PC-3 (cell line): ENCODE data around the gene DGKG. TPM values are rescaled to one million over a fixed set of nuclear protein-coding genes. Genes with fewer than 3 reads are reported as not detected.
A peak's percentile ranks its signal among the peaks of the same experiment; 100 is the strongest.

Experiments
- ATAC-seq: fragments of 200-7000 bp; cut with Tn5 transposase; 2 replicates; pipeline ENCODE4 v1.9.1; 2020; ENCODE audit warnings: mild to moderate bottlenecking, moderate library complexity
- BruUV-seq: library from RNA; stranded (reverse); fragments of 400-500 nt; replicated peaks from 2 replicates; lab custom pipeline; 2021; lab: Mats Ljungman, UMichigan
- CTCF ChIA-PET: fragments of 300-600 bp; sonication (Branson Sonifier 250); formaldehyde crosslinking; loops from one replicate; lab custom pipeline; 2022; ENCODE audit warnings: antibody characterized with exemption; lab: Charles Lee
- POLR2A ChIA-PET: fragments of 300-600 bp; sonication (Branson Sonifier 250); formaldehyde crosslinking; loops from one replicate; lab custom pipeline; 2022; ENCODE audit warnings: antibody characterized with exemption; ENCODE audit not compliant: unreplicated experiment; lab: Charles Lee
- DNase-seq: peaks from one replicate; pipeline ENCODE4 v3.0.0-alpha.2; 2015
- H2AFZ ChIP-seq: fragments of 300-600 bp; sonication (generic); 2 replicates; pipeline ENCODE4 v1.6.0; 2016; ENCODE audit warnings: antibody characterized with exemption, low read length
- H3F3A ChIP-seq: fragments of 300-600 bp; sonication (generic); one replicate; pipeline ENCODE4 v1.6.0; 2017; ENCODE audit warnings: antibody characterized with exemption, low read length, control low read depth, mild to moderate bottlenecking; ENCODE audit not compliant: unreplicated experiment
- H3K27ac ChIP-seq: fragments of 300-600 bp; sonication (generic); 2 replicates; pipeline ENCODE4 v1.5.1; 2016; ENCODE audit warnings: mild to moderate bottlenecking, low read length
- H3K27me3 ChIP-seq: fragments of 300-600 bp; sonication (generic); 2 replicates; pipeline ENCODE4 v1.6.1; 2016; ENCODE audit warnings: low read length, mixed read lengths
- H3K36me3 ChIP-seq: fragments of 300-600 bp; sonication (generic); 2 replicates; pipeline ENCODE4 v1.6.1; 2016; ENCODE audit warnings: low read depth, mixed run types, low read length, mixed read lengths
- H3K4me1 ChIP-seq: fragments of 300-600 bp; sonication (generic); 2 replicates; pipeline ENCODE4 v1.5.1; 2016; ENCODE audit warnings: low read length; ENCODE audit not compliant: insufficient read depth
- H3K4me2 ChIP-seq: fragments of 300-600 bp; sonication (generic); 2 replicates; pipeline ENCODE4 v1.6.0; 2016; ENCODE audit warnings: low read length
- H3K4me3 ChIP-seq: fragments of 300-600 bp; sonication (generic); 2 replicates; pipeline ENCODE4 v1.5.1; 2016; ENCODE audit warnings: mild to moderate bottlenecking, low read length, mixed read lengths
- H3K79me2 ChIP-seq: fragments of 300-600 bp; sonication (generic); 2 replicates; pipeline ENCODE4 v1.6.1; 2017; ENCODE audit warnings: low read length, mixed read lengths
- H3K9ac ChIP-seq: fragments of 300-600 bp; sonication (generic); 2 replicates; pipeline ENCODE4 v1.6.0; 2016; ENCODE audit warnings: mild to moderate bottlenecking, low read length
- H3K9me2 ChIP-seq: fragments of 300-600 bp; sonication (generic); replicated peaks from 2 replicates; pipeline ENCODE4 v1.6.1; 2016; ENCODE audit warnings: mixed run types, low read length, mixed read lengths
- H3K9me3 ChIP-seq: fragments of 300-600 bp; sonication (generic); 2 replicates; pipeline ENCODE4 v1.6.1; 2016; ENCODE audit warnings: low read length, mixed read lengths
- H4K20me1 ChIP-seq: fragments of 300-600 bp; sonication (generic); 2 replicates; pipeline ENCODE4 v1.6.1; 2016; ENCODE audit warnings: low read length, mixed read lengths
- CTCF ChIP-seq: fragments of 300-600 bp; sonication (generic); conservative IDR thresholded peaks from 2 replicates; pipeline ENCODE4 v1.5.1; 2017; ENCODE audit warnings: antibody characterized with exemption, low read depth, mild to moderate bottlenecking, low read length
- EZH2 ChIP-seq: fragments of 300-600 bp; sonication (generic); IDR thresholded peaks from one replicate; pipeline ENCODE4 v1.6.1; 2017; ENCODE audit warnings: antibody characterized with exemption, mild to moderate bottlenecking, low read length; ENCODE audit not compliant: unreplicated experiment
- EZH2phosphoT487 ChIP-seq: fragments of 300-600 bp; sonication (generic); IDR thresholded peaks from 2 replicates; pipeline ENCODE4 v1.6.1; 2018; ENCODE audit warnings: mild to moderate bottlenecking, antibody characterized with exemption, low read length, borderline replicate concordance
- intact Hi-C: fragments of 100-400 bp; cut with micrococcal nuclease; formaldehyde crosslinking; loops from 2 replicates; pipeline ENCODE4 v1.9.0; 2023
- total RNA-seq: library from RNA; depleted of rRNA; stranded (reverse); fragments of >200 nt; gene quantifications from 2 replicates; pipeline ENCODE4 v1.2.3, GENCODE V29; 2014

The DGKG gene
- total RNA-seq, 1 experiment from 2014 or later = 2.7 TPM

DNA sequence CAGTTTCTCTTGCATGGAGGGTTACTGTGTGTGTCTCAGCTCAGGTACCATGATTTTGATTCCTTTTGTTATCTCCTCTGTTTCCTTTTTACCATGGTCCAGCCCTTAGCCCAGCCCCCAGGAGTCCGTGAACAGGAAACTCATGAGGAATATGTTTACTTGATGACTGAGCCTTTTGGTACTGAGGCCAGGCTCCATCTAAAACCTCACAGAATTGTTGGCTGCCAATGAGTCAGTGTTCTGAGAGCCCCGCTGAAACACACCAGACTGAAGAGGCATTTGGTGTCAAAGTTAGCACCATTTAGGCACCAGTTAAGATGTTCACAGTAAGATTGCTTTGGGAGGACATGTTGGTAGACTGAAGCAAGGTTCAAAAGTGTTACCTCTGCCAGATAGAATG lies 80.9 kb downstream of the DGKG start:
- POLR2A ChIA-PET = interaction anchor here (0.7 kb wide), 1 partner anchor 221 kb away, joined by 5 read pairs; no protein-coding TSS in a partner anchor
- H3K4me3 ChIP-seq = no peak overlapping the region; the same call in 1 of the 2 replicates
- no peaks in the 10 kb centered on the region for H3K9me2 ChIP-seq
- H3K9me3 ChIP-seq = no peaks in the 10 kb centered on the region
- no peaks in the 10 kb centered on the region for H3K27me3 ChIP-seq
- no peak for TF ChIP-seq CTCF
- TF ChIP-seq EZH2 = no peak
- no peak for TF ChIP-seq EZH2phosphoT487
- no TSS peak for BruUV-seq
- CTCF ChIA-PET = no interaction called here
- no peaks in the 10 kb centered on the region for H3K79me2 ChIP-seq
- intact Hi-C loops = loop anchor here (5.0 kb wide), 1 partner anchor 136 kb away; no protein-coding TSS in a partner anchor
- DNase-seq (peak; percentile 84), ATAC-seq (peak; percentile 70)
- H4K20me1 ChIP-seq = no peaks in the 10 kb centered on the region
- H3K4me2 ChIP-seq = peak overlapping the region; percentile 27
- H3F3A ChIP-seq = no peaks in the 10 kb centered on the region
- H3K36me3 ChIP-seq = no peaks in the 10 kb centered on the region
- H3K27ac ChIP-seq = peak overlapping the region; percentile 51
- no peak overlapping the region for H3K9ac ChIP-seq
- H2AFZ ChIP-seq = peak overlapping the region; percentile 25; the same call in 1 of the 2 replicates
- H3K4me1 ChIP-seq = peaks cover 30% of the 10 kb centered on the region

DNA sequence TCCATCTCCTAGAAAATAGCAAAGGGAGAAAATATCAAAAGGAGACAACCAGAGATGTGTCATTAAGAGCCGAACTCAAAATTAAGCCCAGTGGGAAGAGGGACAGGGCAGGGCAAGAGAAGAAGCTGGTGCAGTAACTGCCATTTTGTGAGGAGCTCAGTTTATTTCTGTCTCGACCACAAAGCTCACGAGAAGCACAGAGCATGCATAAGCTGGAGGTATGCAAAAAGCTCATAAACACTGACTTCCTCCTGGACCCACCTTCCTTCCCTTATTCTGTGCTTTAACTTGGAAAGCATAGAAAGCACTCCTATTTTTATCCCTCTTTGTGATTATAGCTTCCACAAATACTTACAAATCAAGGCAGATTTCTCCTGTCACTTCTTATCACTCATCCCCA lies 81.3 kb downstream of the DGKG start:
- peak overlapping the region; percentile 27 for H3K4me2 ChIP-seq
- CTCF ChIA-PET = no interaction called here
- no peaks in the 10 kb centered on the region for H3K9me3 ChIP-seq
- H3K4me3 ChIP-seq = no peak overlapping the region; the same call in 1 of the 2 replicates
- TF ChIP-seq EZH2 (no peak), CTCF (no peak), EZH2phosphoT487 (no peak)
- no peaks in the 10 kb centered on the region for H3K36me3 ChIP-seq
- H3K27ac ChIP-seq = peak overlapping the region; percentile 51
- H3K27me3 ChIP-seq = no peaks in the 10 kb centered on the region
- no peaks in the 10 kb centered on the region for H4K20me1 ChIP-seq
- DNase-seq = no peak
- peak overlapping the region; percentile 25; the same call in 1 of the 2 replicates for H2AFZ ChIP-seq
- H3K9ac ChIP-seq = no peak overlapping the region
- H3K9me2 ChIP-seq = no peaks in the 10 kb centered on the region
- no peaks in the 10 kb centered on the region for H3K79me2 ChIP-seq
- H3F3A ChIP-seq = no peaks in the 10 kb centered on the region
- POLR2A ChIA-PET = interaction anchor here (0.7 kb wide), 1 partner anchor 222 kb away, joined by 5 read pairs; no protein-coding TSS in a partner anchor
- BruUV-seq = no TSS peak
- intact Hi-C loops = loop anchor here (5.0 kb wide), 1 partner anchor 137 kb away; no protein-coding TSS in a partner anchor
- peaks cover 30% of the 10 kb centered on the region for H3K4me1 ChIP-seq
- ATAC-seq = no peak

GRCh38 chr3:186277268-186277909 lies 84.6 kb downstream of the DGKG start:
- no peaks in the 10 kb centered on the region for H3K9me2 ChIP-seq
- H3K27me3 ChIP-seq = no peaks in the 10 kb centered on the region
- H4K20me1 ChIP-seq = no peaks in the 10 kb centered on the region
- no TSS peak for BruUV-seq
- no peak overlapping the region; the same call in 1 of the 2 replicates for H2AFZ ChIP-seq
- H3K4me2 ChIP-seq = no peak overlapping the region
- TF ChIP-seq CTCF (peak; percentile 57), EZH2phosphoT487 (no peak)
- H3K4me1 ChIP-seq = peaks cover 17% of the 10 kb centered on the region
- H3K27ac ChIP-seq = no peak overlapping the region
- ChIA-PET CTCF (interaction anchor here (0.6 to 1.0 kb wide), 5 partner anchors 16 to 334 kb away, joined by 3 to 5 read pairs (median 4); no protein-coding TSS in a partner anchor), POLR2A (no interaction called here)
- peak; percentile 66 for ATAC-seq
- no peaks in the 10 kb centered on the region for H3K9me3 ChIP-seq
- no peaks in the 10 kb centered on the region for H3K36me3 ChIP-seq
- intact Hi-C loops = loop anchor here (1.0 kb wide), 1 partner anchor 294 kb away; no protein-coding TSS in a partner anchor
- no peaks in the 10 kb centered on the region for H3K79me2 ChIP-seq
- H3K9ac ChIP-seq = no peak overlapping the region
- no peaks in the 10 kb centered on the region for H3F3A ChIP-seq
- peak; percentile 56 for DNase-seq
- H3K4me3 ChIP-seq = no peak overlapping the region
